GM12878 (cell line): Measurements from ENCODE around the gene AOPEP. TPM values are rescaled to one million over a fixed set of nuclear protein-coding genes. Genes with fewer than 3 reads are reported as not detected.

ENCODE experiments used
- ATAC-seq: fragments of 200-7000 bp; cut with Tn5 transposase; 3 replicates; pipeline ENCODE4 v1.9.1; 2020; ENCODE audit warnings: mild to moderate bottlenecking, moderate library complexity
- BruUV-seq: library from RNA; stranded (reverse); fragments of 400-500 nt; replicated peaks from 2 replicates; lab custom pipeline; 2021; lab: Mats Ljungman, UMichigan
- CTCF ChIA-PET: fragments of 300-600 bp; sonication (Branson Sonifier 250); formaldehyde crosslinking; extraction: SDS; loops from one replicate; lab custom pipeline; 2021; ENCODE audit warnings: inconsistent platforms; lab: Yijun Ruan, JAX
- POLR2A ChIA-PET: fragments of 350-600 bp; formaldehyde crosslinking; extraction: SDS; loops from one replicate; lab custom pipeline; 2021; ENCODE audit warnings: inconsistent platforms; lab: Charles Lee
- RAD21 ChIA-PET: fragments of 300-600 bp; sonication (Branson Sonifier 250); formaldehyde crosslinking; loops from one replicate; lab custom pipeline; 2023; ENCODE audit warnings: antibody characterized with exemption; ENCODE audit not compliant: unreplicated experiment; lab: Charles Lee
- SMC1A ChIA-PET: fragments of 300-600 bp; sonication (Branson Sonifier 250); formaldehyde crosslinking; loops from one replicate; lab custom pipeline; 2023; ENCODE audit not compliant: unreplicated experiment, uncharacterized antibody; lab: Charles Lee
- DNase-seq: peaks from one replicate; pipeline ENCODE4 v3.0.0-alpha.2; 2011; ENCODE audit warnings: low read depth, low spot score
- FAIRE-seq: peaks from 3 replicates; lab custom pipeline; 2011; peaks lifted over from hg19 to GRCh38; lab: Jason Lieb, UNC
- H2AFZ ChIP-seq: 2 replicates; pipeline ENCODE4 v1.6.0; 2011; ENCODE audit warnings: low read depth, low read length, control low read depth; ENCODE audit not compliant: control insufficient read depth
- H3K27ac ChIP-seq: 2 replicates; pipeline ENCODE4 v1.5.1; 2011; ENCODE audit warnings: control low read depth; ENCODE audit not compliant: control insufficient read depth, insufficient read depth
- H3K27me3 ChIP-seq, 2 experiments: replicated peaks in 1 of 2; 2 replicates each; pipeline versions ENCODE4 v1.6.0 to v1.6.1; 2011; ENCODE audit warnings: low read length in 1 of 2; ENCODE audit not compliant: control insufficient read depth in 2 of 2, insufficient read depth in 2 of 2
- H3K36me3 ChIP-seq, 2 experiments: 2 replicates each; pipeline ENCODE4 v1.5.1; 2011; ENCODE audit warnings: low read length in 1 of 2; ENCODE audit not compliant: control insufficient read depth in 2 of 2, insufficient read depth in 2 of 2
- H3K4me1 ChIP-seq: 2 replicates; pipeline ENCODE4 v1.6.1; 2011; ENCODE audit warnings: mild to moderate bottlenecking, low read length, moderate library complexity, mixed read lengths; ENCODE audit not compliant: control insufficient read depth, insufficient read depth
- H3K4me2 ChIP-seq: 2 replicates; pipeline ENCODE4 v1.6.0; 2011; ENCODE audit warnings: control low read depth; ENCODE audit not compliant: control insufficient read depth, insufficient read depth
- H3K4me3 ChIP-seq: fragments of 200-600 bp; sonication (generic); 2 replicates; pipeline ENCODE4 v1.5.1; 2016
- H3K79me2 ChIP-seq: 2 replicates; pipeline ENCODE4 v1.6.0; 2011; ENCODE audit warnings: low read length; ENCODE audit not compliant: control insufficient read depth, insufficient read depth
- H3K9ac ChIP-seq: 2 replicates; pipeline ENCODE4 v1.8.0; 2011; ENCODE audit warnings: low read length, control low read depth, mixed read lengths; ENCODE audit not compliant: control insufficient read depth, insufficient read depth
- H3K9me3 ChIP-seq: replicated peaks from 3 replicates; pipeline ENCODE4 v1.5.1; 2011; ENCODE audit warnings: mild to moderate bottlenecking, low read length; ENCODE audit not compliant: control insufficient read depth, insufficient read depth
- H4K20me1 ChIP-seq: 2 replicates; pipeline ENCODE4 v1.6.0; 2011; ENCODE audit not compliant: control insufficient read depth, insufficient read depth
- ASH2L ChIP-seq: fragments of 300-600, 200-600 bp; sonication (generic); IDR thresholded peaks from 2 replicates; pipeline ENCODE4 v1.6.1; 2017; ENCODE audit warnings: low read depth, mild to moderate bottlenecking, borderline replicate concordance
- EED ChIP-seq: sonication (generic); IDR thresholded peaks from 2 replicates; pipeline ENCODE4 v1.6.1; 2016; ENCODE audit warnings: antibody characterized with exemption, low read depth
- FOXK2 ChIP-seq: fragments of 450-650 bp; IDR thresholded peaks from 2 replicates; pipeline ENCODE4 v1.6.1; 2017; ENCODE audit warnings: mild to moderate bottlenecking, moderate library complexity
- FOXM1 ChIP-seq: IDR thresholded peaks from 2 replicates; pipeline ENCODE4 v1.6.1; 2012; ENCODE audit warnings: low read depth, mild to moderate bottlenecking, inconsistent platforms, low read length, moderate library complexity
- MEF2B ChIP-seq: fragments of 450-650 bp; IDR thresholded peaks from 2 replicates; pipeline ENCODE4 v1.6.1; 2018; ENCODE audit warnings: mild to moderate bottlenecking, moderate library complexity; ENCODE audit not compliant: partially characterized antibody, poor library complexity, severe bottlenecking
- MTA3 ChIP-seq: IDR thresholded peaks from 2 replicates; pipeline ENCODE4 v1.6.1; 2012; ENCODE audit warnings: low read length, inconsistent platforms, borderline replicate concordance
- NR2F1 ChIP-seq: fragments of 450-650 bp; conservative IDR thresholded peaks from 2 replicates; pipeline ENCODE4 v1.6.1; 2017; ENCODE audit warnings: mild to moderate bottlenecking
- PAX8 ChIP-seq: fragments of 450-650 bp; IDR thresholded peaks from 2 replicates; pipeline ENCODE4 v1.6.1; 2017; ENCODE audit warnings: mild to moderate bottlenecking, moderate library complexity
- PML ChIP-seq: IDR thresholded peaks from 2 replicates; pipeline ENCODE4 v1.6.1; 2012; ENCODE audit warnings: low read length, inconsistent platforms
- RELA ChIP-seq: fragments of 450-650 bp; IDR thresholded peaks from 2 replicates; pipeline ENCODE4 v1.8.0; 2014; ENCODE audit warnings: borderline replicate concordance; ENCODE audit not compliant: partially characterized antibody
- RELB ChIP-seq: fragments of 450-650 bp; IDR thresholded peaks from 2 replicates; pipeline ENCODE4 v1.6.1; 2017; ENCODE audit warnings: low read depth, mild to moderate bottlenecking, moderate library complexity
- TCF12 ChIP-seq: IDR thresholded peaks from 2 replicates; pipeline ENCODE4 v1.6.1; 2011; ENCODE audit warnings: low read depth, mild to moderate bottlenecking, low read length
- USF2 ChIP-seq: IDR thresholded peaks from 2 replicates; pipeline ENCODE4 v1.6.1; 2011; ENCODE audit warnings: low read depth, low read length, improper control_type of control experiment, borderline replicate concordance
- WRNIP1 ChIP-seq: IDR thresholded peaks from 2 replicates; pipeline ENCODE4 v1.6.1; 2011; ENCODE audit warnings: low read depth, low read length, improper control_type of control experiment, borderline replicate concordance
- ZNF592 ChIP-seq: fragments of 450-650 bp; IDR thresholded peaks from 2 replicates; pipeline ENCODE4 v1.6.1; 2017; ENCODE audit warnings: mild to moderate bottlenecking, moderate library complexity
- WGBS: methylation state at CpG from one replicate; pipeline ENCODE4 v1.1.6; 2016; ENCODE audit warnings: low lambda C conversion rate; ENCODE audit not compliant: insufficient replicate concordance, insufficient coverage; ENCODE audit errors: missing lambda C conversion rate; 5-methylcytosine and 5-hydroxymethylcytosine counted together
- in situ Hi-C: fragments of 300-500 bp; cut with MboI; formaldehyde crosslinking; loops from 9 replicates; pipeline ENCODE4 v1.14.3; 2018; ENCODE audit warnings: mixed read lengths
- intact Hi-C: fragments of 100-400 bp; cut with micrococcal nuclease; formaldehyde crosslinking; loops from one replicate; pipeline ENCODE4 v1.14.2; 2022; ENCODE audit not compliant: unreplicated experiment
- polyA plus RNA-seq, 11 experiments: library from polyadenylated mRNA; depleted of rRNA in 4 of 11; unstranded in 6 of 11; stranded (reverse) in 5 of 11; fragments of >200 nt; fragmentation: Nextera tagmentation in 4 of 11; fragmentation: Illumina TruSeq in 1 of 11; extraction: Ambion mirVana in 4 of 11; extraction: Trizol in 1 of 11; gene quantifications; 1 replicate in 1 of 11; 2 replicates in 10 of 11; pipeline versions ENCODE4 v1.2.1 to v1.2.3, GENCODE V29; 2011 to 2016; ENCODE audit warnings: inconsistent platforms in 2 of 11, missing spikeins in 2 of 11, low read depth in 1 of 11
- total RNA-seq, 4 experiments: library from RNA; depleted of rRNA in 3 of 4; stranded (reverse); fragments of >200 nt in 3 of 4; fragmentation: Illumina TruSeq in 1 of 4; extraction: Trizol in 1 of 4; gene quantifications; 2 replicates each; pipeline versions ENCODE4 v1.2.1 to v1.2.3, GENCODE V29; 2013 to 2021
- TF ChIP-seq, protein P1 (sequence below): fragments of 450-650 bp; formaldehyde crosslinking; IDR thresholded peaks from 2 replicates; pipeline ENCODE4 v1.4.0; 2022; ENCODE audit warnings: mild to moderate bottlenecking, moderate library complexity

The AOPEP gene
- total and polyA plus RNA-seq, 10 of the 15 experiments (the other 5 are each of a cell fraction or from before 2014, with no cell fraction given), result 2.3 to 16.9 (median 10.1) TPM

DNA sequence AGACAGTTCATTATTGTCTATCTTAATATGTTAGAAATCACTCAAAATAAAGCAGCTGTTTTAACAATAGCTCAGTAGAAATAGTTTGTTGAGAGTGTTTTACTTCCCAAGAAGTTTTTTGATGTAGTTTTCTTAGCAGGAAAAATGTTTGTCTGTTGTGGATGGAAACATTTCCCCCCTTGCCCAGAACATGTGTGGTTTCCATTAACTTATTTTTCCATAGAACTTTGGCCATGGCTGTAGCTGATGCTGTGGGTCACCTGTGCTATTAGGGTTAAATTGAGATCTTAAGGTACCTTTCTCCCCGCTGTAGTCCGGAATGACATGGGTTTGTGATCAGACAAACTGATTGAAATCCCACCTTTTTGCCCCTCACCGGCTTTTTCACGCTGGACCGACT, 296.2 kb downstream of the AOPEP start:
- Histone ChIP-seq H3K36me3 (peaks cover 0 to 3% of the 10 kb centered on the region in 2 experiments; a peak in 2 of 4 replicates), H3K27ac (no peak overlapping the region), H3K9ac (no peak overlapping the region), H3K9me3 (no peaks in the 10 kb centered on the region), H3K27me3 (no peaks in the 10 kb centered on the region), H3K4me2 (no peak overlapping the region), H3K4me1 (no peaks in the 10 kb centered on the region), H3K79me2 (no peaks in the 10 kb centered on the region), H3K4me3 (no peak overlapping the region), H2AFZ (no peak overlapping the region), H4K20me1 (no peaks in the 10 kb centered on the region)
- no peak for DNase-seq
- ChIA-PET CTCF (no interaction called here), RAD21 (no interaction called here), SMC1A (interaction anchor here (1.2 to 1.5 kb wide), 2 partner anchors 39 to 226 kb away, joined by 3 to 5 read pairs; no protein-coding TSS in a partner anchor), POLR2A (no interaction called here)
- ATAC-seq, result no peak
- intact Hi-C loops, result no loop called here
- in situ Hi-C loops, result no loop called here
- no TSS peak for BruUV-seq
- 94% methylated on average over 5 of the region's 5 CpGs for WGBS
- FAIRE-seq, result no peak
- no peak for TF ChIP-seq PAX8
- TF ChIP-seq USF2, result no peak
- TF ChIP-seq, protein P1, sequence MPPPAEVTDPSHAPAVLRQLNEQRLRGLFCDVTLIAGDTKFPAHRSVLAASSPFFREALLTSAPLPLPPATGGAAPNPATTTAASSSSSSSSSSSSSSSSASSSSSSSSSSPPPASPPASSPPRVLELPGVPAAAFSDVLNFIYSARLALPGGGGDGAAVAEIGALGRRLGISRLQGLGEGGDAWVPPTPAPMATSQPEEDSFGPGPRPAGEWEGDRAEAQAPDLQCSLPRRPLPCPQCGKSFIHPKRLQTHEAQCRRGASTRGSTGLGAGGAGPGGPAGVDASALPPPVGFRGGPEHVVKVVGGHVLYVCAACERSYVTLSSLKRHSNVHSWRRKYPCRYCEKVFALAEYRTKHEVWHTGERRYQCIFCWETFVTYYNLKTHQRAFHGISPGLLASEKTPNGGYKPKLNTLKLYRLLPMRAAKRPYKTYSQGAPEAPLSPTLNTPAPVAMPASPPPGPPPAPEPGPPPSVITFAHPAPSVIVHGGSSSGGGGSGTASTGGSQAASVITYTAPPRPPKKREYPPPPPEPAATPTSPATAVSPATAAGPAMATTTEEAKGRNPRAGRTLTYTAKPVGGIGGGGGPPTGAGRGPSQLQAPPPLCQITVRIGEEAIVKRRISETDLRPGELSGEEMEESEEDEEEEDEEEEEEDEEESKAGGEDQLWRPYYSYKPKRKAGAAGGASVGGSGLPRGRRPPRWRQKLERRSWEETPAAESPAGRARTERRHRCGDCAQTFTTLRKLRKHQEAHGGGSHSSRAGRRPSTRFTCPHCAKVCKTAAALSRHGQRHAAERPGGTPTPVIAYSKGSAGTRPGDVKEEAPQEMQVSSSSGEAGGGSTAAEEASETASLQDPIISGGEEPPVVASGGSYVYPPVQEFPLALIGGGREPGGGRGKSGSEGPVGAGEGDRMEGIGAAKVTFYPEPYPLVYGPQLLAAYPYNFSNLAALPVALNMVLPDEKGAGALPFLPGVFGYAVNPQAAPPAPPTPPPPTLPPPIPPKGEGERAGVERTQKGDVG (CRISPR knock-in tag), result no peak
- no peak for TF ChIP-seq FOXM1
- TF ChIP-seq EED, result no peak
- TF ChIP-seq TCF12, result no peak
- no peak for TF ChIP-seq MEF2B
- TF ChIP-seq MTA3, result no peak
- TF ChIP-seq PML, result no peak
- no peak for TF ChIP-seq RELB
- TF ChIP-seq NR2F1, result no peak
- TF ChIP-seq ASH2L, result no peak
- TF ChIP-seq ZNF592, result no peak
- TF ChIP-seq WRNIP1, result no peak
- TF ChIP-seq RELA, result no peak
- no peak for TF ChIP-seq FOXK2
